HG03066 (cell line): ENCODE data around the gene COPS3.

Experiments
- ATAC-seq: cut with Tn5 transposase; IDR thresholded peaks from one replicate; pipeline ENCODE4 v1.9.1; 2021; ENCODE audit warnings: low read depth; ENCODE audit not compliant: unreplicated experiment

Gene COPS3

GRCh38 chr17:17280613-17281549 is at the start of gene COPS3:
COPS3 (minus strand) TSS chr17:17281246; CDS start chr17:17281186, 60 bp downstream.
- peak; percentile 89 for ATAC-seq

DNA sequence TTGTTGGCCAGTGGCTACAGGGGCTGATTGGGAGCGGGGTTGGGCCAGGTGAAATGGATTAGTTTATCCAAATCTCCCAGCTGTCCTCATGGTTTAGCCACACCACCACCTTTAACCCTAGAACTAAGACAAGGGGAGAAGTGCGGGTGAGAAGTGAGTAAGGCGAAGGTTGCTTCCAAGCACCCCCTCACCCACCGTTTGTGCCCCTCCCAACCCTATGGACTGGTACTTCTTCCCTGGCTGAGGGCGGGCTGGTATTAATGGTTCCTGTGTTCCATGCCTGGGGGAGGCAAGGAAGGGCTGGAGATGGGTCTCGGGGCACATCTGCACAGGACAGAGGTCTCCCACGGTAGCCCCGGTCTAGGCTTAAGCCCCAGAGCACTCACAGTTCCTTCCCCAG is 47.2 kb upstream of the COPS3 start:
- ATAC-seq, result no peak

DNA sequence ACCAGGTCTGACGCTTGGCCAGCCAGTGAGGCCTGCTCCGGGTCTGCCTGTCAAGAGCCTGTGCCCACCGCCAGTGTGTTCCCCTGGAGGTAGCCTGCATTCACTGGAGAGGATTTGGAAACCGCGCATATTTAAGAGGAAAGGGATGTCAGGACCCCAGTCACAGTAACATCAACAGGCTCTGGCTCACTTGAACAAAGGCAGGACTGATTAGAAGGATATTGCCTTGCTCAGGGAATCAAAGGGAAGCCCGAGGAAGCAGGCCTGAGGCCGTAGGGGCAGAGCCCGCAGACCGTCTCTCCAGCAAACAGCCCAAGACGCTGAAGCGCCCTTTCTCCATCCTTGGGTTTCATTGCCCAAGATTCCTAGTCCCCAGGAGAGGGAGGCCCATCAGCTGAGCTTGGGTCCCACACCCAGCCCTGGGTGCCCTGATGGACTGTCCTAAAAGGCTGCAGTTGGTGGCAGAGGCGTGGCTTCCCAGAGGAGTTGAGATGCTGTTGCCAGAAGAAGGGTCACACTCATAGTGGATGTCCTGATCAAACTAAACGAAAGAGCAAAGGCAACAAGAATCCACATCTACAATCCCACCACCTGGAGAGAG is 45.3 kb upstream of the COPS3 start:
- no peak for ATAC-seq

- ATAC-seq, result no peak
These were observed 44.8 kb upstream of the COPS3 start for GRCh38 chr17:17325816-17326215.

GRCh38 chr17:17325228-17325627 is 44.2 kb upstream of the COPS3 start:
- no peak for ATAC-seq

GRCh38 chr17:17324616-17325015 is 43.6 kb upstream of the COPS3 start:
- ATAC-seq, result no peak

GRCh38 chr17:17322516-17323510 is 41.8 kb upstream of the COPS3 start:
- no peak for ATAC-seq

- ATAC-seq, result no peak
These were observed 40.4 kb upstream of the COPS3 start for GRCh38 chr17:17321356-17322025.

GRCh38 chr17:17320911-17321220 is 39.8 kb upstream of the COPS3 start:
- ATAC-seq, result no peak

DNA sequence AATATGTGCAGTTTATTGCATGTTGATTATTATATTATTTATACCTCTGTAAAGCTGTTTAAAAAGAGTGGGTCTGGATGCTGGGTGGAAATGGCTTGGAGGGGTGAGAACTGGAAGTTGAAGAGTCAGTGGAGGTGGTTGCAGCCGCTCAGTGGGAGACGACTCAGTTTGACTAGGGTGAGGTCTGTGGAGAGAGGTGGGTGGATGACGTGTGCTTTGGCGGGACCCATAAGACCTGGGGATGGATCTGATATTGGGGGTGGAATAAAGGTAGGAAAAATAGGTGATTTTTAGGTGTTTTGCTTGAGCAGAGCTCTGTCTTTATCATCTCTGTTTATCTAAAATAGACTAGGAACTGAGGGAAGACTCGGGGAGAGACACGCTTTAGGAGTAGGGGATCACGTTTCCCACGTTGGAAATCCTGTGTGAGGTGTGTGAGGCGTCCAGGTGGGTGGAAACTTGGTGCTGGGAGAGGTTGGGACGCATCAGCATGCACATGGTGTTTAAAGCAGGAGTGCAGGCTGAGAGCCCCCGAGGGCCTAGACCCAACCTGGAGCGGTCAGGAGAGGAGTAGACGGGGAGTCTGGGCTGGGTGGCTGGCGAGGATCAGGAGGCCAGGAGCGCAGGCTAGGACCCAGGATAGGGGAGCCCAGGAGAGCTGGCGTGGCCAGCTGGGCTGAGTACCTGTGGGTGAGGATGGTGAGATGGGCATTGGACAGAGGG is 39.3 kb upstream of the COPS3 start:
- ATAC-seq, result no peak

DNA sequence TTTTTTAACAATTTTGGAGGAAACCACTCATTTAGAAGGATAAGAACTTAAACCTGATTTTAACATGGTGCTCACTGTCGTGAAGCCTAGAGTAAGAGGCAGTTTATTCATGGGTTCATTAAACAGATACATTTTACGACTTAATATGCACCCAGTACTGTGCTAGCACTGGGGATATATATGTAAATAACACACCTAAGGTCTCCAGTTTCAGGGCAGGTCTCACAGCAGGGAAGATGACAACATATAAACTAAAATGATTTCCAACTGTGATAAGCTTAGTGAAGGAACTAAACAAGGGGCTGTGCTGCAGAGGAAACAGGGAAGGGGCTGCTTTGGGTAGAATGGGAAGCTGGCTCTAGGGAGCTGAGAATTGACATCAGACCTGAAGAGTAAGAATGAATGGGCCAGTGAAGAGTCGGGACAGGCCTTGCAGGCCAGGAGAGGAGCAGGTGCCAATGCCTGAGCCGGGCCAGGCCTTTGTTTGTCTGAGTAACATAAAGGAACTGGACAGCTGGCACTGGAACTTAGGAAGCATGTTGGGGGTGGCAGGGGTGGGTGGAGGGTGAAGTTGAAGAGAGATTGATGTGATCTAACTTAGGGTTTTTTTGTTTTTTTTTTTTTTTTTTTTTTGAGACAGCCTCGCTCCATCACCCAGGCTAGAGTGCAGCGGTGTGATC is 34.2 kb upstream of the COPS3 start:
- ATAC-seq, result no peak

- ATAC-seq, result no peak
These were observed 33.5 kb upstream of the COPS3 start for GRCh38 chr17:17314501-17315071.

- ATAC-seq, result no peak
These were observed 32.4 kb upstream of the COPS3 start for GRCh38 chr17:17313350-17313991.

DNA sequence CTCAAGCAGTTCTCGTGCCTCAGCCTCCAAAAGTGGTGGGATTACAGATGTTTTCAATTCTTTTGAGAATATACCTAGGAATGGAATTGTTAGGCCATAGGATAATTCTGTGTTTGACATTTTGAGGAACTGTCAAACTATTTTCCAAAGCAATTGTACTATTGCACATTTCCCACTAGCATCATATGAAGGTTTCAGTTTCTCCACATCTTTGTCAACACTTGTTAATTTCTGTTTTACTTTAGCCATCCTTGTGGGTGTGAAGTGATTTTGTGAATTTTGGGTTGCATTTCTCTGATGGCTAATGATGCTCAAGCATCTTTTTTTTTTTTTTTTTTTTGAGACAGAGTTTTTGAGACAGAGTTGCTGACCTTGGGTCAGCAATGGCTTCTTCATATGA is 28.3 kb upstream of the COPS3 start:
- ATAC-seq, result no peak

- ATAC-seq, result peak; percentile 72
These were observed 24.3 kb upstream of the COPS3 start for GRCh38 chr17:17305281-17305801.

GRCh38 chr17:17304521-17304985 is 23.5 kb upstream of the COPS3 start:
- ATAC-seq, result no peak

DNA sequence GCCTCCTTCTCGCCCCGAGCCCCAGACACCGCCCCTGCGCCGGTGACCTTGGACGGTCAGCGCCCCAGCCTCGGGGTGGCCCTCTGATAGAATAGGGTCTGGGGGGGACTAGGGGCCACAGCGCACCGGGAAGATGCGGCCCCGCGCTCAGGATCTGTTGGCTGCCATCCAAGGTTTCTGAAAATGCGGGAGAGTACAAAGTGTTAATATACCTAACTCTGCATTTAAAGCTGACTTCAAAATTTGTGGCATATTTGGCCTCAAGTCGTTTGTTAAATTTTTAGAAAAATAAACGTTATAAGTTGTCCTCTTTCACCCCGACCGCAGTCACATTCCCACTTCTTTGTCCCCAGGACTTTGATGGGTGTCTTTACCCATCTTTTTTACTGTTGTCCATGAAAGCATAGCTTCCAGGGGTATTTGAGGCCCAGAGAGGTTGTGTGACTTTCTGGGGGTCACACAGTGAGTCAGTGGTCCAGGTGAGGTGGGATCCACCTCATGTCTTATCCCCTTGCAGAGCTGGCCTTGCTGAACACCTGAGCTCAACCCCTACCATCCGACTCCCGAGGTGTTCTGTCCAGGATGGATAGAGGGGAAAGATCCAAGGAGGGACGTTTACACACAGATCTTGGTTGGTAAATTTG is 22.9 kb upstream of the COPS3 start:
- ATAC-seq, result no peak
